GM12878 (cell line): ENCODE measurements around the gene ZNF248. TPM values are rescaled to one million over a fixed set of nuclear protein-coding genes. Genes with fewer than 3 reads are reported as not detected.

Experiments used
- ATAC-seq: fragments of 200-7000 bp; cut with Tn5 transposase; 3 replicates; pipeline ENCODE4 v1.9.1; 2020; ENCODE audit warnings: mild to moderate bottlenecking, moderate library complexity
- BruUV-seq: library from RNA; stranded (reverse); fragments of 400-500 nt; replicated peaks from 2 replicates; lab custom pipeline; 2021; lab: Mats Ljungman, UMichigan
- CTCF ChIA-PET: fragments of 300-600 bp; sonication (Branson Sonifier 250); formaldehyde crosslinking; extraction: SDS; loops from one replicate; lab custom pipeline; 2021; ENCODE audit warnings: inconsistent platforms; lab: Yijun Ruan, JAX
- POLR2A ChIA-PET: fragments of 350-600 bp; formaldehyde crosslinking; extraction: SDS; loops from one replicate; lab custom pipeline; 2021; ENCODE audit warnings: inconsistent platforms; lab: Charles Lee
- RAD21 ChIA-PET: fragments of 300-600 bp; sonication (Branson Sonifier 250); formaldehyde crosslinking; loops from one replicate; lab custom pipeline; 2023; ENCODE audit warnings: antibody characterized with exemption; ENCODE audit not compliant: unreplicated experiment; lab: Charles Lee
- SMC1A ChIA-PET: fragments of 300-600 bp; sonication (Branson Sonifier 250); formaldehyde crosslinking; loops from one replicate; lab custom pipeline; 2023; ENCODE audit not compliant: unreplicated experiment, uncharacterized antibody; lab: Charles Lee
- DNase-seq: peaks from one replicate; pipeline ENCODE4 v3.0.0-alpha.2; 2011; ENCODE audit warnings: low read depth, low spot score
- FAIRE-seq: peaks from 3 replicates; lab custom pipeline; 2011; peaks lifted over from hg19 to GRCh38; lab: Jason Lieb, UNC
- H2AFZ ChIP-seq: 2 replicates; pipeline ENCODE4 v1.6.0; 2011; ENCODE audit warnings: low read depth, low read length, control low read depth; ENCODE audit not compliant: control insufficient read depth
- H3K27ac ChIP-seq: 2 replicates; pipeline ENCODE4 v1.5.1; 2011; ENCODE audit warnings: control low read depth; ENCODE audit not compliant: control insufficient read depth, insufficient read depth
- H3K27me3 ChIP-seq, 2 experiments: replicated peaks in 1 of 2; 2 replicates each; pipeline versions ENCODE4 v1.6.0 to v1.6.1; 2011; ENCODE audit warnings: low read length in 1 of 2; ENCODE audit not compliant: control insufficient read depth in 2 of 2, insufficient read depth in 2 of 2
- H3K36me3 ChIP-seq, 2 experiments: 2 replicates each; pipeline ENCODE4 v1.5.1; 2011; ENCODE audit warnings: low read length in 1 of 2; ENCODE audit not compliant: control insufficient read depth in 2 of 2, insufficient read depth in 2 of 2
- H3K4me1 ChIP-seq: 2 replicates; pipeline ENCODE4 v1.6.1; 2011; ENCODE audit warnings: mild to moderate bottlenecking, low read length, moderate library complexity, mixed read lengths; ENCODE audit not compliant: control insufficient read depth, insufficient read depth
- H3K4me2 ChIP-seq: 2 replicates; pipeline ENCODE4 v1.6.0; 2011; ENCODE audit warnings: control low read depth; ENCODE audit not compliant: control insufficient read depth, insufficient read depth
- H3K4me3 ChIP-seq: fragments of 200-600 bp; sonication (generic); 2 replicates; pipeline ENCODE4 v1.5.1; 2016
- H3K79me2 ChIP-seq: 2 replicates; pipeline ENCODE4 v1.6.0; 2011; ENCODE audit warnings: low read length; ENCODE audit not compliant: control insufficient read depth, insufficient read depth
- H3K9ac ChIP-seq: 2 replicates; pipeline ENCODE4 v1.8.0; 2011; ENCODE audit warnings: low read length, control low read depth, mixed read lengths; ENCODE audit not compliant: control insufficient read depth, insufficient read depth
- H3K9me3 ChIP-seq: replicated peaks from 3 replicates; pipeline ENCODE4 v1.5.1; 2011; ENCODE audit warnings: mild to moderate bottlenecking, low read length; ENCODE audit not compliant: control insufficient read depth, insufficient read depth
- H4K20me1 ChIP-seq: 2 replicates; pipeline ENCODE4 v1.6.0; 2011; ENCODE audit not compliant: control insufficient read depth, insufficient read depth
- ATF7 ChIP-seq: fragments of 450-650 bp; IDR thresholded peaks from 2 replicates; pipeline ENCODE4 v1.6.1; 2016; ENCODE audit warnings: low read depth, mild to moderate bottlenecking
- BACH1 ChIP-seq: fragments of 450-650 bp; IDR thresholded peaks from 2 replicates; pipeline ENCODE4 v1.6.1; 2017; ENCODE audit warnings: mild to moderate bottlenecking, borderline replicate concordance
- CEBPB ChIP-seq, 2 experiments: fragments of 150-350 bp in 1 of 2; IDR thresholded peaks; 2 replicates each; pipeline ENCODE4 v1.6.1; 2012 to 2014; ENCODE audit warnings: low read depth in 2 of 2, low read length in 2 of 2, borderline replicate concordance in 1 of 2, inconsistent platforms in 1 of 2
- CEBPZ ChIP-seq: fragments of 150-350 bp; IDR thresholded peaks from 2 replicates; pipeline ENCODE4 v1.6.1; 2016; ENCODE audit warnings: low read depth, low read length
- ETV6 ChIP-seq, 2 experiments: fragments of 450-650 bp in 1 of 2; IDR thresholded peaks in 1 of 2; conservative IDR thresholded peaks in 1 of 2; 2 replicates each; pipeline ENCODE4 v1.6.1; 2014; ENCODE audit warnings: antibody characterized with exemption in 1 of 2, borderline replicate concordance in 1 of 2, low read depth in 1 of 2, mild to moderate bottlenecking in 1 of 2, moderate library complexity in 1 of 2
- NBN ChIP-seq: fragments of 450-650 bp; IDR thresholded peaks from 2 replicates; pipeline ENCODE4 v1.6.1; 2016
- POU2F2 ChIP-seq: IDR thresholded peaks from 3 replicates; pipeline ENCODE4 v1.6.1; 2011; ENCODE audit warnings: low read depth, mild to moderate bottlenecking, low read length, borderline replicate concordance
- SREBF2 ChIP-seq: IDR thresholded peaks from 2 replicates; pipeline ENCODE4 v1.6.1; 2012; ENCODE audit warnings: mild to moderate bottlenecking, low read length
- ZBTB33 ChIP-seq: fragments of 450-650 bp; IDR thresholded peaks from 2 replicates; pipeline ENCODE4 v1.6.1; 2017; ENCODE audit warnings: mild to moderate bottlenecking
- ZNF592 ChIP-seq: fragments of 450-650 bp; IDR thresholded peaks from 2 replicates; pipeline ENCODE4 v1.6.1; 2017; ENCODE audit warnings: mild to moderate bottlenecking, moderate library complexity
- ZSCAN29 ChIP-seq: fragments of 450-650 bp; IDR thresholded peaks from 2 replicates; pipeline ENCODE4 v1.6.1; 2017; ENCODE audit warnings: mild to moderate bottlenecking, moderate library complexity
- WGBS: methylation state at CpG from one replicate; pipeline ENCODE4 v1.1.6; 2016; ENCODE audit warnings: low lambda C conversion rate; ENCODE audit not compliant: insufficient replicate concordance, insufficient coverage; ENCODE audit errors: missing lambda C conversion rate; 5-methylcytosine and 5-hydroxymethylcytosine counted together
- in situ Hi-C: fragments of 300-500 bp; cut with MboI; formaldehyde crosslinking; loops from 9 replicates; pipeline ENCODE4 v1.14.3; 2018; ENCODE audit warnings: mixed read lengths
- intact Hi-C: fragments of 100-400 bp; cut with micrococcal nuclease; formaldehyde crosslinking; loops from one replicate; pipeline ENCODE4 v1.14.2; 2022; ENCODE audit not compliant: unreplicated experiment
- polyA plus RNA-seq, 11 experiments: library from polyadenylated mRNA; depleted of rRNA in 4 of 11; unstranded in 6 of 11; stranded (reverse) in 5 of 11; fragments of >200 nt; fragmentation: Nextera tagmentation in 4 of 11; fragmentation: Illumina TruSeq in 1 of 11; extraction: Ambion mirVana in 4 of 11; extraction: Trizol in 1 of 11; gene quantifications; 1 replicate in 1 of 11; 2 replicates in 10 of 11; pipeline versions ENCODE4 v1.2.1 to v1.2.3, GENCODE V29; 2011 to 2016; ENCODE audit warnings: inconsistent platforms in 2 of 11, missing spikeins in 2 of 11, low read depth in 1 of 11
- total RNA-seq, 4 experiments: library from RNA; depleted of rRNA in 3 of 4; stranded (reverse); fragments of >200 nt in 3 of 4; fragmentation: Illumina TruSeq in 1 of 4; extraction: Trizol in 1 of 4; gene quantifications; 2 replicates each; pipeline versions ENCODE4 v1.2.1 to v1.2.3, GENCODE V29; 2013 to 2021
- TF ChIP-seq, protein P1 (sequence below): fragments of 450-650 bp; IDR thresholded peaks from 2 replicates; pipeline ENCODE4 v1.6.1; 2016; ENCODE audit warnings: mild to moderate bottlenecking

The ZNF248 gene
- total and polyA plus RNA-seq, 10 of the 15 experiments (the other 5 are each of a cell fraction or from before 2014, with no cell fraction given), result 2.0 to 16.3 (median 8.9) TPM

- Histone ChIP-seq H3K4me3 (no peak overlapping the region), H3K36me3 (no peaks in the 10 kb centered on the region), H3K27ac (no peak overlapping the region), H3K27me3 (no peaks in the 10 kb centered on the region), H3K4me2 (no peak overlapping the region), H3K4me1 (no peaks in the 10 kb centered on the region), H4K20me1 (no peaks in the 10 kb centered on the region)
- WGBS, result 46% methylated on average over 4 of the region's 4 CpGs
- no TSS peak for BruUV-seq
- SMC1A ChIA-PET, result no interaction called here
- POLR2A ChIA-PET, result no interaction called here
- FAIRE-seq, result no peak
- in situ Hi-C loops, result no loop called here
- DNase-seq, result no peak
- CTCF ChIA-PET, result no interaction called here
- TF ChIP-seq ATF7 (no peak), ZSCAN29 (no peak), BACH1 (no peak), CEBPZ (no peak), SREBF2 (no peak), NBN (no peak), ZNF592 (no peak), ETV6 (conservative IDR thresholded peaks at IDR 0.05 in 1 of 2, IDR thresholded peaks at IDR 0.05 in 1 of 2; ENCODE audit: borderline replicate concordance in 1 of 2, low read depth in 1 of 2) (no peak), POU2F2 (no peak), CEBPB (IDR thresholded peaks at IDR 0.05; ENCODE audit: borderline replicate concordance in 1 of 2, low read depth in 2 of 2, low read length in 2 of 2) (no peak), ZBTB33 (no peak)
- TF ChIP-seq, protein P1, sequence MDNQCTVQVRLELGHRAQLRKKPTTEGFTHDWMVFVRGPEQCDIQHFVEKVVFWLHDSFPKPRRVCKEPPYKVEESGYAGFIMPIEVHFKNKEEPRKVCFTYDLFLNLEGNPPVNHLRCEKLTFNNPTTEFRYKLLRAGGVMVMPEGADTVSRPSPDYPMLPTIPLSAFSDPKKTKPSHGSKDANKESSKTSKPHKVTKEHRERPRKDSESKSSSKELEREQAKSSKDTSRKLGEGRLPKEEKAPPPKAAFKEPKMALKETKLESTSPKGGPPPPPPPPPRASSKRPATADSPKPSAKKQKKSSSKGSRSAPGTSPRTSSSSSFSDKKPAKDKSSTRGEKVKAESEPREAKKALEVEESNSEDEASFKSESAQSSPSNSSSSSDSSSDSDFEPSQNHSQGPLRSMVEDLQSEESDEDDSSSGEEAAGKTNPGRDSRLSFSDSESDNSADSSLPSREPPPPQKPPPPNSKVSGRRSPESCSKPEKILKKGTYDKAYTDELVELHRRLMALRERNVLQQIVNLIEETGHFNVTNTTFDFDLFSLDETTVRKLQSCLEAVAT, result no peak
- TF ChIP-seq, all 136 proteins: peak for 0
- H3K9ac ChIP-seq, result no peak overlapping the region
- H2AFZ ChIP-seq, result no peak overlapping the region
- no peaks in the 10 kb centered on the region; the same call in 1 of the 3 replicates for H3K9me3 ChIP-seq
- RAD21 ChIA-PET, result no interaction called here
- no peaks in the 10 kb centered on the region for H3K79me2 ChIP-seq
- intact Hi-C loops, result no loop called here
- no peak for ATAC-seq
These were observed 72.7 kb downstream of the ZNF248 start for GRCh38 chr10:37784678-37785077.
